SK-N-SH (cell line): Measurements from ENCODE around the gene TSPAN4. TPM values are rescaled to one million over a fixed set of nuclear protein-coding genes. Genes with fewer than 3 reads are reported as not detected.

ENCODE experiments used
- CTCF ChIA-PET: fragments of 300-600, 350-600 bp; formaldehyde crosslinking; extraction: SDS; loops from one replicate; lab custom pipeline; 2021; lab: Yijun Ruan, JAX
- POLR2A ChIA-PET: fragments of 350-600 bp; sonication (Branson Sonifier 250); formaldehyde crosslinking; extraction: SDS; loops from one replicate; lab custom pipeline; 2020; ENCODE audit warnings: antibody characterized with exemption, inconsistent platforms; lab: Yijun Ruan, JAX
- DNase-seq: peaks from one replicate; pipeline ENCODE4 v3.0.0; 2012
- H2AFZ ChIP-seq: fragments of 200-600 bp; sonication (generic); 2 replicates; pipeline ENCODE4 v1.8.1; 2016; ENCODE audit warnings: antibody characterized with exemption, mild to moderate bottlenecking, low read depth
- H3F3A ChIP-seq: fragments of 200-600 bp; sonication (generic); replicated peaks from 2 replicates; pipeline ENCODE3; 2016; ENCODE audit warnings: antibody characterized with exemption, mild to moderate bottlenecking; ENCODE audit not compliant: insufficient read depth
- H3K27ac ChIP-seq, 2 experiments: fragments of 200-500 bp in 1 of 2; fragments of 200-600 bp in 1 of 2; sonication (Bioruptor generic) in 1 of 2; sonication (generic), shearing (Covaris generic) in 1 of 2; 2 replicates each; pipeline versions ENCODE4 v1.5.1 to v1.6.1; 2014 to 2016; ENCODE audit warnings: low read depth in 2 of 2, inconsistent platforms in 1 of 2, low read length in 1 of 2, mild to moderate bottlenecking in 1 of 2, mixed read lengths in 1 of 2
- H3K27me3 ChIP-seq: fragments of 200-600 bp; sonication (generic), shearing (Covaris generic); 2 replicates; pipeline ENCODE4 v1.6.1; 2016; ENCODE audit warnings: mixed run types; ENCODE audit not compliant: insufficient read depth
- H3K36me3 ChIP-seq, 2 experiments: fragments of 200-500 bp in 1 of 2; fragments of 200-600 bp in 1 of 2; sonication (Bioruptor generic) in 1 of 2; sonication (generic) in 1 of 2; replicated peaks in 1 of 2; 2 replicates each; pipeline versions ENCODE3 to v1.5.1; 2014 to 2016; ENCODE audit warnings: low read length in 1 of 2, mild to moderate bottlenecking in 1 of 2; ENCODE audit not compliant: insufficient read depth in 2 of 2, control insufficient read depth in 1 of 2
- H3K4me1 ChIP-seq, 2 experiments: fragments of 200-500 bp in 1 of 2; fragments of 200-600 bp in 1 of 2; sonication (Bioruptor generic) in 1 of 2; sonication (generic), shearing (Covaris generic) in 1 of 2; 2 replicates each; pipeline versions ENCODE4 v1.5.1 to v1.6.1; 2014 to 2016; ENCODE audit warnings: low read depth in 1 of 2, low read length in 1 of 2, mixed run types in 1 of 2; ENCODE audit not compliant: insufficient read depth in 2 of 2, control insufficient read depth in 1 of 2
- H3K4me2 ChIP-seq: fragments of 200-600 bp; sonication (generic), shearing (Covaris generic); 2 replicates; pipeline ENCODE4 v1.6.1; 2017; ENCODE audit warnings: mixed run types
- H3K4me3 ChIP-seq, 2 experiments: fragments of 200-500 bp in 1 of 2; fragments of 200-600 bp in 1 of 2; sonication (Bioruptor generic) in 1 of 2; sonication (generic), shearing (Covaris generic) in 1 of 2; 2 replicates each; pipeline versions ENCODE4 v1.5.1 to v1.8.1; 2014 to 2016; ENCODE audit warnings: low read depth in 2 of 2, inconsistent platforms in 1 of 2, low read length in 1 of 2, mild to moderate bottlenecking in 1 of 2, mixed read lengths in 1 of 2, moderate library complexity in 1 of 2
- H3K79me2 ChIP-seq: fragments of 200-600 bp; sonication (generic); 2 replicates; pipeline ENCODE4 v1.8.1; 2017; ENCODE audit warnings: mild to moderate bottlenecking; ENCODE audit not compliant: insufficient read depth
- H3K9ac ChIP-seq: fragments of 200-600 bp; sonication (generic); 2 replicates; pipeline ENCODE4 v1.6.1; 2017; ENCODE audit warnings: mixed run types
- H3K9me2 ChIP-seq: fragments of 200-600 bp; sonication (generic); 2 replicates; pipeline ENCODE4 v1.6.1; 2017; ENCODE audit warnings: mixed run types
- H3K9me3 ChIP-seq: fragments of 200-600 bp; sonication (generic); 2 replicates; pipeline ENCODE4 v1.6.1; 2017; ENCODE audit warnings: mixed run types, mild to moderate bottlenecking, moderate library complexity
- H4K20me1 ChIP-seq: fragments of 200-600 bp; sonication (generic); 2 replicates; pipeline ENCODE4 v1.6.1; 2017; ENCODE audit warnings: mild to moderate bottlenecking, mixed run types; ENCODE audit not compliant: insufficient read depth
- CTCF ChIP-seq: fragments of 200-600 bp; sonication (generic); IDR thresholded peaks from 2 replicates; pipeline ENCODE4 v1.6.1; 2017; ENCODE audit warnings: antibody characterized with exemption, mild to moderate bottlenecking, moderate library complexity
- EP300 ChIP-seq, 2 experiments: IDR thresholded peaks; 2 replicates each; pipeline versions ENCODE4 v1.4.0 to v1.6.1; 2012; ENCODE audit warnings: borderline replicate concordance in 1 of 2, low read depth in 1 of 2, low read length in 1 of 2
- EZH2phosphoT487 ChIP-seq: fragments of 200-600 bp; sonication (generic); IDR thresholded peaks from 2 replicates; pipeline ENCODE4 v1.6.1; 2017; ENCODE audit warnings: low read depth, mixed run types, mild to moderate bottlenecking, antibody characterized with exemption, moderate library complexity, borderline replicate concordance
- FOSL2 ChIP-seq: IDR thresholded peaks from 2 replicates; pipeline ENCODE4 v1.4.0; 2012; ENCODE audit warnings: low read depth, mild to moderate bottlenecking, moderate library complexity, borderline replicate concordance
- FOXM1 ChIP-seq: IDR thresholded peaks from 2 replicates; pipeline ENCODE4 v1.4.0; 2012; ENCODE audit warnings: low read depth, mild to moderate bottlenecking
- JUND ChIP-seq: IDR thresholded peaks from 2 replicates; pipeline ENCODE4 v1.4.0; 2012
- MAX ChIP-seq: IDR thresholded peaks from 2 replicates; pipeline ENCODE4 v1.4.0; 2012; ENCODE audit warnings: low read depth
- MEF2A ChIP-seq: IDR thresholded peaks from 2 replicates; pipeline ENCODE4 v1.4.0; 2012; ENCODE audit warnings: low read depth, borderline replicate concordance
- NRF1 ChIP-seq: IDR thresholded peaks from 2 replicates; pipeline ENCODE4 v1.6.1; 2012; ENCODE audit warnings: low read depth, mild to moderate bottlenecking, low read length
- PBX3 ChIP-seq: IDR thresholded peaks from 2 replicates; pipeline ENCODE4; 2012
- POLR2AphosphoS5 ChIP-seq: IDR thresholded peaks from 2 replicates; pipeline ENCODE4 v1.6.1; 2012; ENCODE audit warnings: low read depth, low read length
- RAD21 ChIP-seq: IDR thresholded peaks from 2 replicates; pipeline ENCODE4 v1.6.1; 2012; ENCODE audit warnings: mild to moderate bottlenecking, low read length
- REST ChIP-seq: IDR thresholded peaks from 2 replicates; pipeline ENCODE4 v1.6.1; 2012; ENCODE audit warnings: mild to moderate bottlenecking, low read depth, low read length, moderate library complexity
- RXRA ChIP-seq: IDR thresholded peaks from 2 replicates; pipeline ENCODE4 v1.4.0; 2012; ENCODE audit warnings: low read depth, mild to moderate bottlenecking, borderline replicate concordance
- SIN3A ChIP-seq: IDR thresholded peaks from 2 replicates; pipeline ENCODE4 v1.6.1; 2012; ENCODE audit warnings: low read depth, mild to moderate bottlenecking, low read length, moderate library complexity, borderline replicate concordance
- SMC3 ChIP-seq: IDR thresholded peaks from 2 replicates; pipeline ENCODE4 v1.6.1; 2012; ENCODE audit warnings: low read depth, low read length, improper control_type of control experiment
- TAF1 ChIP-seq: IDR thresholded peaks from 2 replicates; pipeline ENCODE4 v1.6.1; 2012; ENCODE audit warnings: low read depth, mild to moderate bottlenecking, low read length, moderate library complexity, borderline replicate concordance
- TCF12 ChIP-seq: IDR thresholded peaks from 2 replicates; pipeline ENCODE4 v1.4.0; 2012
- TEAD4 ChIP-seq: IDR thresholded peaks from 2 replicates; pipeline ENCODE4 v1.4.0; 2012; ENCODE audit warnings: mild to moderate bottlenecking, borderline replicate concordance; ENCODE audit not compliant: insufficient read depth
- USF2 ChIP-seq: fragments of 150-350 bp; IDR thresholded peaks from 2 replicates; pipeline ENCODE4 v1.6.1; 2017; ENCODE audit warnings: antibody characterized with exemption, low read length, low read depth, borderline replicate concordance
- YY1 ChIP-seq: IDR thresholded peaks from 2 replicates; pipeline ENCODE4 v1.4.0; 2012; ENCODE audit warnings: low read depth, mild to moderate bottlenecking
- ZBTB33 ChIP-seq: IDR thresholded peaks from 2 replicates; pipeline ENCODE4 v1.4.0; 2012; ENCODE audit warnings: low read depth, borderline replicate concordance
- WGBS: methylation state at CpG from one replicate; pipeline ENCODE4 v1.1.6; 2017; ENCODE audit warnings: low lambda C conversion rate; 5-methylcytosine and 5-hydroxymethylcytosine counted together
- polyA plus RNA-seq, 3 experiments: library from polyadenylated mRNA; depleted of rRNA; stranded (reverse); fragments of >200 nt; gene quantifications; 2 replicates each; pipeline ENCODE4 v1.2.3, GENCODE V29; 2012

The TSPAN4 gene
- polyA plus RNA-seq, 1 of the 3 experiments (the other 2 are of a cell fraction), result 226 TPM

- Histone ChIP-seq H3K9me2 (no peaks in the 10 kb centered on the region), H3K36me3 (peaks cover 0 to 48% of the 10 kb centered on the region in 2 experiments), H3K4me2 (peak overlapping the region; percentile 100), H4K20me1 (no peaks in the 10 kb centered on the region), H3K9ac (peak overlapping the region; percentile 87), H2AFZ (no peak overlapping the region; the same call in 1 of the 2 replicates), H3K27ac (peak overlapping the region; percentile 93), H3K79me2 (peaks cover 20% of the 10 kb centered on the region), H3K9me3 (no peaks in the 10 kb centered on the region), H3K4me3 (peak overlapping the region; percentile 90 to 92), H3K27me3 (no peaks in the 10 kb centered on the region), H3K4me1 (peaks cover 8 to 40% of the 10 kb centered on the region in 2 experiments; a peak in 2 of 4 replicates), H3F3A (peaks cover 14% of the 10 kb centered on the region)
- 0% methylated on average over 15 of the region's 57 CpGs for WGBS
- ChIA-PET CTCF (interaction anchor here (0.6 to 6.3 kb wide), 7 partner anchors 11 to 69 kb away, joined by 3 to 43 read pairs (median 3); no protein-coding TSS in a partner anchor), POLR2A (interaction anchor here (1.5 to 2.2 kb wide), 2 partner anchors 11 to 22 kb away, joined by 5 to 14 read pairs; partner anchors contain the start of genes PNPLA2 and RPLP2)
- DNase-seq, result peak; percentile 92
- no peak for TF ChIP-seq YY1
- TF ChIP-seq MAX, result peak; percentile 71
- TF ChIP-seq PBX3, result no peak; the same call in none of the 2 replicates
- TF ChIP-seq TAF1, result no peak
- no peak for TF ChIP-seq MEF2A
- no peak for TF ChIP-seq CTCF
- TF ChIP-seq EZH2phosphoT487, result no peak
- 0 out of 2 replicates have a peak, but pooled peaks have one; percentile 7 for TF ChIP-seq ZBTB33
- TF ChIP-seq SIN3A, result peak; percentile 20
- TF ChIP-seq SMC3, result no peak
- TF ChIP-seq TEAD4, result no peak
- TF ChIP-seq FOSL2, result no peak
- no peak for TF ChIP-seq TCF12
- TF ChIP-seq RXRA, result no peak
- no peak for TF ChIP-seq FOXM1
- TF ChIP-seq REST, result no peak
- peak in 1 of 2 experiments; percentile 10; a peak in 1 of 4 replicates for TF ChIP-seq EP300 (IDR thresholded peaks at IDR 0.05; ENCODE audit: borderline replicate concordance in 1 of 2, low read depth in 1 of 2, low read length in 1 of 2)
- TF ChIP-seq RAD21, result no peak
- no peak for TF ChIP-seq USF2
- TF ChIP-seq NRF1, result no peak
- TF ChIP-seq JUND, result no peak
- TF ChIP-seq POLR2AphosphoS5, result peak; percentile 53
Observed at GRCh38 chr11:797296-798092, 45.2 kb upstream of the TSPAN4 start.
